GM20431 (cell line): ENCODE measurements around the gene YAP1.

ENCODE experiments used
- in situ Hi-C: fragments of 300-500 bp; cut with MseI, MboI; formaldehyde crosslinking; loops from one replicate; pipeline ENCODE4 v1.15.0; 2020; ENCODE audit warnings: low sequenced_read_pairs; ENCODE audit not compliant: unreplicated experiment

Gene YAP1

DNA sequence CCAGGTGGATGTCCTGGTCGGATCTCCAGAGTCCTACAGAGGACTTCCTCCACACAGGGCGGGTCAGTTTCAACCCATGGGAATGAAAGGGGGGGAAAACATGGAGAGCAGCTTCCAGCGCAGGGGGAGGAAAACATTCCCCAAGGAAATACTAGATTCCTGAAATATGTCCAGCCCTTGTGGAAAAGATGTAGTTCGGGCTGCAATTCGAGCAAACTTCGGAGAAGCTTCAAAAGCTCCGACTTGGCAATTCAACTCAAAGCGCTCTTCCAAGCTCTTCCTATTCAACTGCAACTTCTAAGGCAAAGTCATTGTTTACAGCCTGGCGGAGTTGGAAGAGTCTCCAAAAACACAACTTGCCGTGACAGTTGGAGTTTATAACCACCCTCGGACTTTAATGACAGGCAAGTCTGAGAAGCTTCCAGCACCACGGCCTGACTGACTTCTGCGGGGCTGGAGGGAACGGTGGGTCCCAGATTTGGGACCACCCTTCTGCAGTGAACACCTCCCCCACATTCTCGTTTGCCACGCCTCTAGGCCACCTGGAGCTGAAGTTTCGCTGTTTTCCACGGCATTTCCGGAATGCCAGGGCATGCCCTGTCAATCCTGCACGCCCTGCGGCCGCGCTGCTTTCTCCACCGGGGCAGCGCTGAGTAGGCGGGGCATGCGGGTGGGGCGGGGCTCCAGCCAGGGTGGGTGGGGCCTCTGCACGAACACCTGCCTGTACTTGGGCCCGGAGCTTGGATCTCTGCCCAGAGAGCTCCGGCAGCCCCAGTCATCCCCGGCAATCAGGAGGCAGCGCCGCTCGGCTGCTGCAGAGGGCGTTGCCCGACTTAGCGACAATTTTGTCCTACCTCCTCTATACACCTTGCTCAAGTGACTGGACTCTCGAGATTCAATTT is 158.1 kb downstream of the YAP1 start:
- in situ Hi-C loops = no loop called here

DNA sequence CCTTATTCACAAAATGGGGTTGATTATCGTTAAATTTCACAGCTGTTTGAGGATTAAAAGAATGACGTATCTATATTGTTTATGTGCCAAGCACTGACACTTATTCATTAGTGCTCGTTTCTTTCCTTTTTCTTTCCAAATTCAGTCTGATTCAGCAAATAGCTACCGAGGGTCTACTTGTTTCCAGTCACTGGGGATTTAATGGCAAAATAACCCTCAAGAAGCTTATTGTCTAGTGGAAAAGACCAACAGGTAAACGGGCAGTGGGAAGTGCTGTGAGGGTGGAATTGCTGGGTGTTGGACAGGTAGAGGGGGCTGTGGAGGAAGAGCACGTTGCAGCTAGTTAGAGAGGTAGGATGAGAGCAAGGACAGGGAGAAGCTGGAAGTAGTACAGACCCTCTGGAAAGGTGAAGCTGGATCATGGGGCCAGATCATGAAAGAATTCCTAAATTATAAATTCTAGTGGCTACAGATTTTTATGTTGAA is 158.8 kb downstream of the YAP1 start:
- in situ Hi-C loops = no loop called here

DNA sequence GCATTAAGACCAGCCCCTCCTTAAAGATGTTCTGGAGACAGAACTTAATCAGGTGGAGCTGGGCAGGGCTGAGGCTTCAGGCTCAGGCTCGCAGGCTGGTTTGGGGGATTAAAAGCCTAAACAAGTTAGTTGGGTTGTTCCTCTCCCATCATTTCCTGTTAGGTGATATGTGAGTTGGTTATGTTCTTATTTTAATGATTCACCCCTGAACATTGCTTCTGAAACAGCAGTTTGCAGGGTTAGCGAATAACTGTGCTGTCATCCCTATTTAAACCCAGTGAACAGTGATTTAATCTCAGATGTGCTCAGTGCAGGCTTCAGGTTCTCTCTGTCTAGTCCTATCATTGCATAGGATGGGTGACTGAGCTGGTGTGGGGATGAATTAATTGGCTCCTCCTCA is 159.7 kb downstream of the YAP1 start:
- in situ Hi-C loops = no loop called here

DNA sequence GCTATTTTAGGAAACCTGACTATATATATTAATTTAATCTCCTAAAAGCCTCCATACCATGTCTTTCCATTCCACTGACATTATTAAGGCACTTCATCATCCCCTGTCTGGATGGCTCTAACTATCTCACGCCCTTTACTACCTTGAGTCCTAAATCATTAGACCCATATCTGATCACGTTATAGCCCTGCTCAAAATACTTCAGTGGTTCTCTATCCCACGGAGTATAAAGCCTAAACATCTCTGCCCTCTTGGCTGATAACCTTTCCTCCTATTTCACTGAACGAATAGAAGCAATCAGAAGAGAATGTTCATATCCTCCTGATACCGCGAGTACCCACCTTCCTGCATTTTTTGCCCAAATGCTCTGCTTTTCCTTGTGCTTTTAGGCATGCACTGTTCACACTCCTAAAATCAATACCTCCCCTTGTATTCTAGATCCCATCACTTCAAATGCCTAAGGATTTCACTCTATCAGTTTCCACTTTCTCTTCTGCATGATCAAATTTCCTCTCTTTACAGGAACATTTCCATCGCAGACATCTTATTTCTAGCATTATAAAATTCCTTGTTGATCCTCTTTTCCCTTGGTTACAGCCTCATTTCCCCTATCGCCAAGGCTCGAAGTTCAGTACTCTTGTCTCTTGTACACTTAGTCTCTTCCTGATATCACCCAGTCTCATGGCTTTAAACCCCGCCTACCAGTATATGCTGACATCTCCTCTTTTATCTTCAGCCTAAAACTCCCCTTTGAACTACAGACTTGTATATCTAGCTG is 162.0 kb downstream of the YAP1 start:
- in situ Hi-C loops = no loop called here

DNA sequence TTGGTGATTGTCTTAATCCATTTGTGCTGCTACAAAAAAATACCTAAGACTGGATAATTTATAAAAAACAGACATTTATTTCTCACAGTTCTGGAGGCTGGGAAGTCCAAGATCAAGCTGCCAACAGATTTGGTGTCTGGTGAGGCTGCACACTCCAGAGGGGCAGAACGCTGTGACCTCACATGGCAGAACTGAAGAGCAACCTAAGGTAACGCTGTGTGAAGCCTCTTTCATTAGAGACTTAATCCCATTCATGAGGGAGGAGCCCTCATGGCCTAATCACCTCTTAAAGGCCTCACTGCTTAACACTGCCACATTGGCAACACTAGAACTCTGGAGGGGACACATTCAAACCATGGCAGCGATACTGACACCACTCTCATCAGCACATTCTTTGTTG is 164.4 kb downstream of the YAP1 start:
- in situ Hi-C loops = no loop called here

DNA sequence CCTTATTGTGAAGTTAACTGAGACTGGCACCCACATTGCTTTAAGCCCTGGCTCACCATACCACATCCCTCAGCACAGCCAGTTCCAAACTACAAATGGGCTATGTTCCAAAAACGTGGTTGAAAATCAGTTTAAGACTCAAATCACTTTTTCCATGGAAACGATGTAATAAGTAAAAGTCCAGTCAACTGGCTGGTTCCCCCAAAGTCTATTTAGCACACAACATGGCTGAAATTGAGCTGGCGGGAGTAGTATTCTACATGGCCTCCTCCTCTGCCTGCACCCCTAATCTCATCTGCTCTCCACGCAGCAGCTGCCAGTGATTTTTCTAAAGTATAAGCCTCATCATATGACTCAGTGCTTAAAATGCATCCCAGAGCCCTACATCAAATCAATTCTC is 166.1 kb downstream of the YAP1 start:
- in situ Hi-C loops = no loop called here

DNA sequence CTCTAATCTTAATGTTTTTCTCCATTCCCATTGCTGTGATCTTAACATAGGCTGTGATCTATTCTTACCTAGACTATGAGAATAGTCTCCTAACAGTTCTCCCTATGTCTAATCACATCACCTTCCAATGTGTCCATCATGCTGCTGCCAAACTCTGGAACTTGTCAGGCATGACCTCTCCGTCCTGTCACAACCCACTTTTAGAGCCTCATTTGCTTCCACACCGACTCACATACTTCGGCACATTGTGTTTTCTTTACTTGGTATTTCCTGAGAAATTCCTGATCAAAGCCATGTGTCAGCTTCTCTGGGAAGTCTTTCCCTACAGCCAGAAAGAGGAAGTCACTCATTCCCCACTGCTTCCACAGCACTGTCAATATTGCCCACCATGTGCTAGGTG is 166.5 kb downstream of the YAP1 start:
- in situ Hi-C loops = no loop called here

DNA sequence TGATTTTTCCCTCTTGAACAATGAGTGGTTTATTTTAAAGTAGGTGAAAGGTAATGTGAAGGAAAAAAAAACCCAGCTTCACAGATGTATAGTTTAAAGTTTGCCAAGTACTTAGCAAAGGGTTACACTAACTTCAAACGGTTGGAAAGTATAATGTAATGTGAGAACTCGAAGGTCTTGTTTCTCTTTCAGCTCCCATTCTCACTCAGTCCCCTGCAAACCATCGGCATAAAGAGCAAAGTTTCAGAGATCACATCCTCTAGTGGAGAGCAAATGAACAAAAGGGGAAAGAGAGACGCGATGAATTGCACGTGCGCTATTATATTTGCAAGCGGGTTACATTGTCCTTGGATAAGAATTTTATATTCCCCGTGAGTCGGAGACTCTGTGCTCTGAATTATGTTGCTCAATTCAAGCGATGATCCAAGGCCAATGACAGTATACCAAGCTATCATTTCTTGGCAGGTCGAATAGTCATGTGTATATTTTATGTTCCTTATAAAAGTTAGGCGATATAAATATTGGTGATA is 169.5 kb downstream of the YAP1 start:
- in situ Hi-C loops = no loop called here

DNA sequence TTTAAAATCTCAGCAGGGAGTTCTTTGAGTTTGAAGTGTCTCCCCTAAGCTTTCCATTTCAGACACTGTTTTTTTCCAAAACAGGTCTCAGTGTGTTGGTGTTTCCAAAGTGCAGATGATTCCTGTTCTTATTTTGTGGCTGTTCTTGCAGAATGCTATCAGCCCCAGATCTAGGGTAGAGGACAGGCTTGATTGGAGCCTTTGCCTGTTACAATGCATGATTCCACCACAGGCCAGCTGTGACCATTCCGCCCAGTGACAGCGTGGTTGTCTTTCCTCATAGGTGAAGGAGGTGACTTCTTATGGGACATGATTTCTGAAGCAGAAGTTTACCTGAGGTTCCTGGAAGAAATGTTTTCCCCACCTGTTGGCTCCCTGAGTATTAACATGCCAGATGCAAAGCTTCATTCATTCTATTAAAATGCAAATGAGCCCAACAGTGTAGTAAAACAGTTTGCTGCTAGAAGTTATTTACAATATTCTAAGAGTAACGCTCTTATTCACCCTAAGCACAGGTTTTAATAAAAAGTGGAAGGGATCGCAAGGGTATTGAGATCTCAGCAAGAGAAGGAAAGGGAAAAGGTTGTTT is 170.1 kb downstream of the YAP1 start:
- in situ Hi-C loops = no loop called here
